ENCODE measurements around the gene GPR107. TPM values are rescaled to one million over a fixed set of nuclear protein-coding genes. Genes with fewer than 3 reads are reported as not detected.

Gene GPR107
- total and polyA plus RNA-seq, 2 donors (not counting 1 experiment from before 2014, with no cell fraction given): 10.4 to 28.1 TPM

DNA sequence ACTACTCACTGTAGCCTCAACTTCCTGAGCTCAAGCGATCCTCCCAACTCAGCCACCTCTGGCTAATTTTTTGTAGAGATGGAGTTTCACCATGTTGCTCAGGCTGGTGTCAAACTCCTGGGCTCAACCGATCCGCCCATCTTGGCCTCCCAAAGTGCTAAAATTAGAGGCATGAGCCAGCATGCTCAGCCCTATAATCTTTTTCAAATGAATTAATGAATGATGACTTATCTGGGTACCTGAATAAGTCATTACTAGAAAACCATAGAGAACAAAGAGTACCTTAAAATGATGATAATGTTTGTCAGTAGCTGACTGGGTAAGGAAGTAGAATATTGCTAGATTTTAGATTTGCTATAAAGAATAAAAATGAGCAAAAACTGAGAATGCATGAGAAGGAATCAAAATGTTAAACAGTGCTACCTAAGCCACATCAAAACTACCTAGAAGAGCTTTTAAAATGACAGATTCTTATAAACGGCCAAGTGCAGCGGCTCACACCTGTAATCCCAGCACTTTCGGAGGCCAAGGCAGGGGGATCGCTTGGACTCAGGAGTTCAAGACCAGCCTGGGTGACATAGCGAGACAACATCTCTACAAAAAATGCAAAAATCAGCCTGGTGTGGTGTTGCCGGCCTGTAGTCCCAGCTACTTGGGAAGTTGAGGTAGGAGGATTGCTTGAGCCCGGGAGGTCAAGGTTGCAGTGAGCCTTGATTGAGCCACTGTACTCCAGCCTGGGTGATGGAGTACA is 24.3 kb upstream of the GPR107 start:
- H3K9me3 Mint-ChIP-seq (ENCODE audit: insufficient read depth): no peaks in the 10 kb centered on the region
- peak overlapping the region; percentile 25 to 89 for H3K27ac ChIP-seq (ENCODE audit: low read length in 2 of 2)
- peaks cover 0 to 6% (median 0%) of the 10 kb centered on the region in 3 donors for H3K9me3 ChIP-seq (ENCODE audit: control extremely low read depth in 1 of 3, control insufficient read depth in 2 of 3, insufficient read depth in 1 of 3, low read length in 2 of 3)
- peaks cover 0 to 6% of the 10 kb centered on the region in 2 experiments for H3K36me3 ChIP-seq (replicated peaks in 1 of 2; ENCODE audit: control extremely low read depth in 1 of 2, control insufficient read depth in 1 of 2, extremely low read depth in 1 of 2, insufficient read depth in 2 of 2, low read length in 1 of 2)
- ChIA-PET POLR2A (interaction anchor here (1.0 to 2.9 kb wide), 5 partner anchors 9 to 40 kb away, joined by 3 to 8 read pairs (median 4); no protein-coding TSS in a partner anchor), CTCF (interaction anchor here (0.8 to 1.0 kb wide), 4 partner anchors 10 to 144 kb away, joined by 3 read pairs; no protein-coding TSS in a partner anchor)
- H3K27me3 ChIP-seq (replicated peaks in 1 of 4; ENCODE audit: control extremely low read depth in 1 of 4, control insufficient read depth in 3 of 4, insufficient read depth in 4 of 4, low read length in 3 of 4): no peaks in the 10 kb centered on the region
- TF ChIP-seq, protein P1, sequence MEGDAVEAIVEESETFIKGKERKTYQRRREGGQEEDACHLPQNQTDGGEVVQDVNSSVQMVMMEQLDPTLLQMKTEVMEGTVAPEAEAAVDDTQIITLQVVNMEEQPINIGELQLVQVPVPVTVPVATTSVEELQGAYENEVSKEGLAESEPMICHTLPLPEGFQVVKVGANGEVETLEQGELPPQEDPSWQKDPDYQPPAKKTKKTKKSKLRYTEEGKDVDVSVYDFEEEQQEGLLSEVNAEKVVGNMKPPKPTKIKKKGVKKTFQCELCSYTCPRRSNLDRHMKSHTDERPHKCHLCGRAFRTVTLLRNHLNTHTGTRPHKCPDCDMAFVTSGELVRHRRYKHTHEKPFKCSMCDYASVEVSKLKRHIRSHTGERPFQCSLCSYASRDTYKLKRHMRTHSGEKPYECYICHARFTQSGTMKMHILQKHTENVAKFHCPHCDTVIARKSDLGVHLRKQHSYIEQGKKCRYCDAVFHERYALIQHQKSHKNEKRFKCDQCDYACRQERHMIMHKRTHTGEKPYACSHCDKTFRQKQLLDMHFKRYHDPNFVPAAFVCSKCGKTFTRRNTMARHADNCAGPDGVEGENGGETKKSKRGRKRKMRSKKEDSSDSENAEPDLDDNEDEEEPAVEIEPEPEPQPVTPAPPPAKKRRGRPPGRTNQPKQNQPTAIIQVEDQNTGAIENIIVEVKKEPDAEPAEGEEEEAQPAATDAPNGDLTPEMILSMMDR (IDR thresholded peaks at IDR 0.05): no peak
- TF ChIP-seq EZH2 (IDR thresholded peaks at IDR 0.05; ENCODE audit: borderline replicate concordance, insufficient read depth, low read depth, low read length, poor library complexity, severe bottlenecking): no peak
- H3K4me2 ChIP-seq (replicated peaks; ENCODE audit: low read depth, low read length, poor library complexity, severe bottlenecking): peak overlapping the region; percentile 45
- no peak overlapping the region for H3K4me3 ChIP-seq (ENCODE audit: control extremely low read depth in 1 of 5, extremely low read depth in 1 of 5, insufficient read depth in 1 of 5, low read depth in 2 of 5, low read length in 4 of 5)
- H3K4me3 Mint-ChIP-seq: peak overlapping the region; percentile 55
- peak overlapping the region; percentile 19 for H3K9ac ChIP-seq (ENCODE audit: low read length)
- peaks cover 88% of the 10 kb centered on the region for H3K4me1 Mint-ChIP-seq
- H3K27me3 Mint-ChIP-seq: no peaks in the 10 kb centered on the region
- no peak overlapping the region for H2AFZ ChIP-seq (ENCODE audit: insufficient read depth, low read depth, low read length, poor library complexity, severe bottlenecking)
- intact Hi-C loops (cut with micrococcal nuclease): loop anchor here (2.0 kb wide), 1 partner anchor 17 kb away; no protein-coding TSS in a partner anchor
- H3K79me2 ChIP-seq (ENCODE audit: control insufficient read depth, insufficient read depth, low read length): peaks cover 100% of the 10 kb centered on the region
- peaks cover 84 to 87% of the 10 kb centered on the region in 2 donors for H3K4me1 ChIP-seq (ENCODE audit: control insufficient read depth in 2 of 2, insufficient read depth in 2 of 2, low read length in 2 of 2)
- H3K27ac Mint-ChIP-seq: peak overlapping the region; percentile 54
- peaks cover 33% of the 10 kb centered on the region for H4K20me1 ChIP-seq (ENCODE audit: control insufficient read depth, insufficient read depth, low read length, poor library complexity, severe bottlenecking)
- WGBS (ENCODE audit: insufficient coverage): 69% methylated on average over 3 of the region's 10 CpGs
- DNase-seq (no peak), ATAC-seq (ENCODE audit: low read depth) (no peak)
